HG02870 (cell line): ENCODE results near the gene NFATC3.
"Not testable (repeated sequence)": the region's sequence is repeated elsewhere in the genome, so short reads cannot be mapped to it uniquely, and the experiment has no call there.

Source experiments
- ATAC-seq: cut with Tn5 transposase; IDR thresholded peaks from one replicate; pipeline ENCODE4 v1.9.1; 2021; ENCODE audit warnings: mild to moderate bottlenecking, moderate library complexity; ENCODE audit not compliant: unreplicated experiment

Gene NFATC3

DNA sequence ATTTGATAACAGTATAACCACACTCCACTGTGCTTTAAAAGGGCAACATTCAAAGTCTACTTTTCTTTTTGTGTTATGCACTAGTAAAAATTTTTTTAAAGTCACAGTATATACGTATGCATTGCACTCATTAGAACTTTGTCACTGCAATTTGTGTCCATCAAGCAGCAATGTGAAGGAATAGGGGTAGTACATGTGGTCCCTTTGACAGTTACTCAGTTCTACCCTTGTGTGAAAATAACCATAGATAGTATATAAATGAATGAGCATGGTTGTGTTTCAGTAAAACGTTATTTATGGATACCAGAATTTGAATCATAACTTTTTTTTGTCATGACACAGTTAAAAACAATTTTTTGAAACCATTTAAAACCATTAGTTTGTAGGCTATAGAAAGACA is 30.7 kb downstream of the NFATC3 start:
- no peak for ATAC-seq

DNA sequence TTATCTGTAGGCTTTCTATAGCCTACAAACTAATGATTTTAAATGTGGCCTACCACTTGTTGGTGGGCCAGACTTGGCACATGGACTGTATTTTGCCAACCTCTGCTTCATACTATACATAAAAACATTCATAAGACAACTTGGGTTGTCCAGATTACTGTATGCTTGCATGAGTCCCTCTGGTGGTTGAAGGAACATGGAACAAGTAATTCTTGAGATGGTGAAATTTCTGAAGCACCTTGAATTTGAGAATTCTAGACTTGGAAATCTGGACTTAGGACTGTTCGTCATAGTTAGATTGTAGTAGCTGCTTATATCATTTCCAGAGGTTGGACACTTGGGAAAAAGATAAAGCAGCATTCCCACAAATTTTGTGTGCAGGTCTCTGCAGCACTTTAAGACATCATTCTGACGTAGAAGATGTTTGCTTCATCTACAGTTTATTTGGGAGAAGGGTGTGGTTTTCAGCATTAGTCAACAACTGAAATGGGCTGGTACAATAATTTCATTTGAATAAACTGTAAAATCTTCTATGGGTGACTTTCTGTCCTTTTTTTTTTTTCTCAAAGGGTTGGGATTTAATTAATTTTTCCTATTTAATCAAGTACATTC is 31.2 kb downstream of the NFATC3 start:
- ATAC-seq = no peak

DNA sequence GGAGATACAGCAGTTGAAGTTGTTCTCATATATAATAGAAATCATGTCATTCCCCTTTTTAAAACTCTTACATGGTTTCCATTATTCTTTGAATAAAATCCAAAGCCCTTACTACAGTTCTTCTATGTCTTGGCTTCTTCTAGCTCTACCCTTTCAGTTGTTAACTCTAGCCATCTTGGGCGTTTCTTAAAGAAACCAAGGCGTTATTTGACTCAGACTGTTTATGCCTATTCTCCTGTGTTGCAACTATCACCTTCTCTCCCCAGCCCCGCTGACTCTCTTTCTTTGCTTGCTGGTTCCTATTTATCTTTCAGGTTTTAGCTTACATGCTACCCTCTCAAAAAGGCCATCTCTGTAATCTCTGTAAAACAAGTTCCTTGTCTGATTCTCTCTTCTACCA is 32.7 kb downstream of the NFATC3 start:
- no peak for ATAC-seq

DNA sequence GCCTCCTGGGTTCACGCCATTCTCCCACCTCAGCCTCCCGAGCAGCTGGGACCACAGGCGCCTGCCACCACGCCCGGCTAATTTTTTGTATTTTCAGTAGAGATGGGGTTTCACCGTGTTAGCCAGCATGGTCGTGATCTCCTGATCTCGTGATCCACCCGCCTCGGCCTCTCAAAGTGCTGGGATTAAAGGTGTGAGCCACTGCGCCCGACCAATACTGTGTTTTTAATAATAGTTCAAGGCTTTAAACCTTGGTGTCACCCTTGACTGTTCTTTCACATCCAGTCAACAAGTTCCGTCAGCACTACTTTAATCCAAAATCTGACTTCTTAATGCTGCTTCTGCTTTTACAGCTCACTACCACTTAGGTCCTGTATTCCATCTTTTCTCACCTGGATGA is 33.8 kb downstream of the NFATC3 start:
- ATAC-seq = not testable (repeated sequence)

DNA sequence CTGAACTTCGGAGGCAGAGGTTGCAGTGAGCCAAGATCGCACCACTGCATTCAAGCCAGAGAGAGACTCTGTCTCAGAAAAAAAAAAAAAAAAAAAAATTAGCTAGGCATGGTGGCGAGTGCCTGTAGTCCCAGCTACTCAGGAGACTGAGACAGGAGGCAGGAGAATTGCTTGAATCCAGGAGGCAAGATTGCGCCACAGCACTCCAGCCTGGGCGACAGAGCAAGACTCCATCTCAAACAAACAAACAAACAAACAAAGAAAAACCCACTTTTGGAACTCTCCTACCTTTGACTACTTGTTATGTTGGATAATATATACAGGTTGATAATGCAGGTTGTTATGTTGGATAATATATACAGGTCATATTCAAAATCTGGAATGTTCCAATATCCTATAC is 35.3 kb downstream of the NFATC3 start:
- ATAC-seq = not testable (repeated sequence)

DNA sequence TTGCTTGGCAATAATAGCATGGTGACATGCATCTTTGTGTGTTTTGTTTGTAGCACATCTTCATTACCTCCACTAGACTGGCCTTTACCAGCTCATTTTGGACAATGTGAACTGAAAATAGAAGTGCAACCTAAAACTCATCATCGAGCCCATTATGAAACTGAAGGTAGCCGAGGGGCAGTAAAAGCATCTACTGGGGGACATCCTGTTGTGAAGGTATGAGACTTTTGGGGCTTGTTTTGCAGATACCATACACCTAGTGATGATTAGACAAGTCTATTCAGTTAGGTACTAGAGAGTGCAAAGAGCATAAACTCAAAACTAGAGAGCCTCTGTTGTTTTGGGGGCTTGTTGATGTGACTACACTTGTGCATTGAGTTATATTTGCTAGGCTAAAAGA is 41.2 kb downstream of the NFATC3 start:
- ATAC-seq = no peak

DNA sequence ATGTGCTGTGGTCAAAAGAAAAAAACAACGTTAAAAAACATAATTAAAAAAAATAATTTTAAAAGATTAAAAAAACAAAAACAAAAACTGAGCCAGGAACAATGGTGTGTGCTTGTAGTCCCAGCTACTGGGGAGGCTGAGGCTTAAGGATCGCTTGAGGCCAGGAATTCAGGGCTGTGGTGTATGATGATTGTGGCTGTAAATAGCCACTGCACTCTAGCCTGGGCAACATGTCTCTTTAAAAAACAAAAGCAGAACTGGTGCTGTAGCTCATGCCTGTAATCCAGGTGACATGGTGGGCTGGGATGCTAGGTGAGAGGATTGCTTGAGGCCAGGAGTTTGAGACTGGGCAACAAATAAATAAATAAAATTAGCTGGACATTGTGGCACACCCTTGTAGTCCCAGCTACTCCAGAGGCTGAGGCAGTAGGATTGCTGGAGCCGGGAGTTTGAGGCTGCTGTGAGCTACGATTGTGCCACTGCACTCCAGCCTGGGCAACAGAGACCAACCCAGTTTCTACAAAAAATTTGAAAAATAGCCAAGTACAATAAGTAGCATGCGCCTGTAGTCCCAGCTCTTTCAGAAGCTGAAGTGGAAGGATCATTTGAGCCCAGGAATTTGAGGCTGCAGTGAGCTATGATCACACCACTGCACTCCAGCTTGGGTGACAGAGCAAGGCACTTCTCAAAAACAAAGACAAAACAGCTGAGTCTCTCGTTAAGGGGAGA is 43.6 kb downstream of the NFATC3 start:
- ATAC-seq = no peak

DNA sequence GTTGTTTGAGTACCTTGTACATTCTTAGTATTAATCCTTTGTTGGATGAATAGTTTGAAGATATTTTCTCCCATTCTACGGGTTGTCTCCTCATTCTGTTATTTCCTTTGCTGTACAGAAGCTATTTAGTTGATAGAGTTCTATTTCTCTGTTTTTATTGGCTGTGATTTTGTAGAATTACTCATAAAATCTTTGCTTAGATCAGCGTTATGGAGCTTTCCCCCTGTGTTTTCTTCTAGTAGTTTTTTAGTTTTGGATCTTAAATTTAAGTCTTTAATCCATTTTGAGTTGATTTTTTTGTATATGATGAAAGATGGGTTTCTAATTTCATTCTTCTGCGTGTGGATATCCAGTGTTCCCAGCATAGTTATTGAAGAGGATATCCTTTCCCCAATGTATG is 45.4 kb downstream of the NFATC3 start:
- no peak for ATAC-seq

DNA sequence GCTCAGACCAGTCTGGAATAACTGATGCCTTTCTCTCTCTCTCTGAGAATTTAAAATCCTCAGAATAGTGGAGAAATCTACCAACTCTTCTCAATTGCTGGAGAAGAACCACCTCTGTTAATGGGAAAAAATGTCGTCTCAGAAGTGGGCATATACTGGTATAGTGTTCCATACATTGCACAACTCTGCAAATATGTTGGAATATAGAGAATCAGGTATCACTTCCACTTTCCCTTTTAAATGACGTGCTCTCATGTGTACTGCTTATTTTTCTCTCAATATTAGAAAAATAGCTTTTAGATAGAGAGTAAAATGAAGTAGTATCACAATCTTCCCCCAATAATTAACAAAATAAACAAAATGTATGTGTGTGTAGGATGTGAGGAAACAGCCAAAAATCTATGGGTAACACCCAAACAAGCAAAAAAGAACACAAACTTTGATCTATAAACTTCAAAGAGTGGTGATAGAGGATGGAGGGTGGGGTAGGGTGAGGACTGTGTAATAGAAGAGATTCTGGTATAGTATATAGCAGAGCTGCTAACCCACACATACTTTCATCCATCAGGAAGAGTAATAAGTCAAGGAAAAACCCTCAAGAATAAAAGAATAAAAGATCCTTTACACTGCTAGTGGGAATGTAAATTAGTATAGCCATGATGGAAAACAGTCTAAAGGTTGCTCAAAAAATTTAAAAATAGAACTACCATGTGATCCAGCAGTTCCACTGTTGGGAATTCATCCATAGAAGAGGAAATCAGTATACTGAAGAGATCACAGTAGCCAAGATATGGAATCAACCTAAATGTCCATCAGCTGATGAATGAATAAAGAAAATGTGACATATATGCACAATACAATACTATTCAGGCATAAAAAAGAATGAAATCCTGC is 46.9 kb downstream of the NFATC3 start:
- ATAC-seq = no peak

DNA sequence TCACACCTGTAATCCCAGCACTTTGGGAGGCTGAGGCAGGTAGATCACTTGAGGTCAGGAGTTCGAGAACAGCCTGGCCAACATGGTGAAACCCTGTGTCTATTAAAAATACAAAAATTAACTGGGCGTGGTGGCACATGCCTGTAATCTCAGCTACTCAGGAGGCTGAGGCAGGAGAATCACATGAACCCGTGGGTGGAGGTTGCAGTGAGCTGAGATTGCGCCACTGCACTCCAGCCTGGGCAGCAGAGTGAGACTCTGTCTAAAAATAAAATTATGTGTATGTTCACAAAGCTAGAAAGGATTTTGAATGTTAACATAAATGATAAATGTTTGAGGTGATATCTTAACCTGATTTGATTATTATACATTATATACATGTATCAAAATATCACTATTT is 47.8 kb downstream of the NFATC3 start:
- ATAC-seq = not testable (repeated sequence)

DNA sequence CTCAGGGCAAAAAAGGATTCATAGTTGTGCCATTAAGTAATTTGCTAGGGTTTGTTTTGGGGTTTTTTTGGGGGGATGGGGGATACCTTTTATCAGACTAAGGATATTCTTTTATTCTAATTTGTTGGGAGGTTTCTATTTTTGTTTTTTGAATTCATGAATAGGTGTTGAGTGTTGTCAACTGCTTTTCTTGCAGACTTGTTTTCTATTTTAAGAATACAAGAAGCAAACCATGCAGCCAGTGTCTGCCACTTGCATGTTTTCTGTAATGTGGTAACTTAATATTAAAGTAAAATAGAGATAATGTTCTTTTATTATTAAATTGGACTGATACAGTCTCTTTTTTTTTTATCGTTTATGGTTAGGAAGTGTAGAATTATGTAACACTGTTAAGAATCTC is 49.5 kb downstream of the NFATC3 start:
- no peak for ATAC-seq

DNA sequence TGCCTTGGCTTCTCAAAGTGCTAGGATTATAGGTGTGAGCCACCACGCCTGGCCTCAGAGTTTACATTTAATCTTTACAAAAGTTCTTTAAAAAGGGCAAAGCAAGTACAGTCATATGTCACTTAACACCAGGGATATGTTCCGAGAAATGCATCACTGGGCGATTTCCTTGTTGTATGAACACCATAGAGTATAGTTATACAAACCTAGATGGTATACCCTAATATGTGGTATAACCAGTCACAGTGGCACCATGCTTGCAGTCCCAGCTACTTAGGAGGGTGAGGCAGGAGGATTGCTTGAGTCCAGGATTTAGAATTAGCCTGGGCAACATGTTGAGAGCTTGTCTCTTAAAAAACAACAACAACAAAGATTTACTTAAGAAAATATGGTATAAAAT is 51.3 kb downstream of the NFATC3 start:
- ATAC-seq = no peak

DNA sequence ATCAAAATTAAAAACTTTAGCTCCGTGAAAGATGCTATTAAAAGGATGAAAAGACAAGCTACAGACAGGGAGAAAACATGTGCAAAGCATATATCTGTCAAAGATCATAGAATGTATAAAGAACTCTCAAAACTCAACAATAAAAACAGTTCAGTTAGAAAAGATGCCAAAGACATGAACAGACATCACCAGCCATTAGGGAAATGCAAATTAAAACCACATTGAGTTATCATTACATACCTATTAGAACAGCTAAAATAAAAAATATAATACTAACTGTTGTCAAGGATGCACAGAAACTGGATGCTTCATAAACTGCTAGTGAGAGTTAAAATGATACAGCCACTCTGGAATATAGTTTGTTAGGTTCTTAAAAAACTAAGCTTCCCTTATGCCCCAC is 58.8 kb downstream of the NFATC3 start:
- ATAC-seq = no peak

DNA sequence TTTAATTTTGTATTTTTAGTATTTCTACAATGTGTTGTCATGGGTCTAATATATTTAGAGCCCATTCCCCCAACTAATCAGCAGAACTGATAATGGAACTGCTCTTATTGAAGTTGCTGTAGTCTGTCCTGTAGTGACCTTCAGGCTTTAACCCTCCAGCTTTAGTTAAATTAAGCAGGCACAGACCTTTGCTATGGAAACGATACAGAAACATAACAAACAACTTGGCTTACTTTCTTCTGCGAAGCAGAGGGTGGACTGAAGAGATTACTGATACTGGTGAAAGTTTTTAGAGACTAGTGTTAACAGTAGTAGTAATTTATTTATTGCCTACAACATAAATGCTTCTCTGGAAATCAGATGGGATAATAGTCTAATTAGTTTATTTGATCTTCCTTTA is 61.4 kb downstream of the NFATC3 start:
- ATAC-seq = no peak

DNA sequence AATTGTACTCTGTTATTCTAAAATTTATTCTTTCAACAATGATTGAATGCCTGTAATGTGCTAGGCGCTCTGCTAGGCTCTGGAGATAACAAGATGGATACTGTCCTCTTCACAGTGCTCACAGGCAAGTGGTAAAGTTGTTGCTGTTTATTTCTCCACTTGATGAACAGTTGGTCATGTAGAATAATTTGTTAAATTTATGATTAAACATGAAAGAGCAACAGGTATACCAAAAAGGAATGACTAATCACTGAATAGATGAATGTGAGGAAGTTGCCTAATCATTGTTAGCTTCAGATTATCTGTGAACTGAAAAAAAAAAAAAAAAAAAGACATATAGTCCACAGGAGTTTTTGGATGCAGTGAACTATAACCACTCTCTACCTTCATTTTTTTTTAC is 62.3 kb downstream of the NFATC3 start:
- no peak for ATAC-seq

DNA sequence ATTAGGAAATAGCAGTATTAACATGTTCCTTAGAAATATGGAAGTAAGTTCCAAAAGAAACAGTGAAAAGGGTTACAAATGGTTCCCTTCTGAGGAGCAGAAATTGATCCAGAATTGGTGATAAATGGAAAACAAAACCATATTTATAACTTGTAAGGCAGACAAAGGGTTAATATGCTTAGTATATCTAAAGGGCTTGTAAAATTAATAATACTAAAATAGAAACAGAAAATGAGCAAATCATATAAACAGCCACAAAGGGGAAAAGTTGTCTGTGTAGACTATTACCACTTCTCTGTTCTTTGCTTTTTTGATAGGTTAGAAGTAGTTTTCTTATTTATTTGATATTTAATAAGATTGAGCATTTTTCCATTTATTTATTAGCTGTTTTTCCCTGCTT is 64.4 kb downstream of the NFATC3 start:
- no peak for ATAC-seq

DNA sequence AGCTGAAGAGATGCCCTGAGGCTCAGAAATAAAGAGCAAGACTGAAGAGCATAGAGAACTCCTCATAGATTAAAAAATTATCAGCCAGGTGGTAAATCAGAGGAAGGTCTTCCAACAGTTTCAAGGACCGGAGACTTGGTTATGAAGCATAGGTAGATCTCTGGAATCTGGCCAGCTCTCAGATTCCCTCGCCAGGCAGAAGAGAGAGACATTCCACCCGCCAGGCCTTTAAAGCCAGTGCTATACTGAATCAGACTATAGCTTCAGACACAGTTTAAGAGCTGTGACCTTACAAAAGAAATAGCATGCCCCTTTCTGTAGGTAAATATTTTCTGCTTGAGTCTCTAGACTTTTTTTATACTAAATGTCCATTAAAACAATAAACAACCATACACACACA is 70.3 kb downstream of the NFATC3 start:
- ATAC-seq = no peak

DNA sequence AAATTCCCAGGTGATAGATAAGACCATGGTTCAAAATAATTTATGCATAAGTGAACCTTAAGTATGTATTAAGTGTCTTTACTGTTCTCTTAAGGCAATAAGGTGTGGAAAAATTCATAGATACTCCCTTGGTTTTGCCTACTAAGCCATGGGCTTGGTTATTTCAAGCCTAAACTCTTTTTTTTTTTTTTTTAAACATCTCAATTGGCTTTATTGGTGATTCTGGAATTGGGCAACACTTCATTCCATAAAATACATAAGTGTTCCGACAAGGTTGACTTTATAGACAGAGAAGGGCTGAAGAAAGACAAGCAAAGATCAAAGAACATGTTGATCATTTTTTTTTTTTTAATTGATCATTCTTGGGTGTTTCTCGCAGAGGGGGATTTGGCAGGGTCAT is 77.2 kb downstream of the NFATC3 start:
- no peak for ATAC-seq

DNA sequence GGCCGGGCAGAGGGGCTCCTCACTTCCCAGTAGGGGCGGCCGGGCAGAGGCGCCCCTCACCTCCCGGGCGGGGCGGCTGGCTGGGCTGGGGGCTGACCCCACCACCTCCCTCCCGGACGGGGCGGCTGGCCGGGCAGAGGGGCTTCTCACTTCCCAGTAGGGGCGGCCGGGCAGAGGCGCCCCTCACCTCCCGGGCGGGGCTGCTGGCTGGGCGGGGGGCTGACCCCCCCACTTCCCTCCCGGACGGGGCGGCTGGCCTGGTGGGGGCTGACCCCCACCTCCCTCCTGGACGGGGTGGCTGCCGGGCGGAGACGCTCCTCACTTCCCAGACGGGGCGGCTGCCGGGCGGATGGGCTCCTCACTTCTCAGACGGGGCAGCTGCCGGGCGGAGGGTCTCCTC is 78.1 kb downstream of the NFATC3 start:
- not testable (repeated sequence) for ATAC-seq

DNA sequence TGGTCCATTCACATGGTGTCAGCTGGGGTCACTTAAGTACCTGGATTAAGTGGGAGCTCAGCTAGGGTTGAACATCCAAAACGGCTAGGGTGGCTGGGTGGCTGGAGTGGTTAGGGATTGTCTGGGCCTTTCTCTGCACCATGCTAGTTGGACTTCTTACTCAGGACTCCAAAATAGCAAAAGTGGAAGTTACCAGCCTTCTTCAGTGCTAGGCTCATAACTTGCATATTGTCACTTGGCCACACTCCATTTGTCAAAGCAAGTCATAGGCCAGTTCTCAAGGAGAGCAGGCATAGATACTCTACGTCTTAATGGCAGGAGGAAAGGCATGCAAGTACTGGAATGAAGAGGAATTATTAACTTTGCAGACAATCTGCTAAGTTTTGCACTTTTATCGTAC is 81.1 kb downstream of the NFATC3 start:
- no peak for ATAC-seq

DNA sequence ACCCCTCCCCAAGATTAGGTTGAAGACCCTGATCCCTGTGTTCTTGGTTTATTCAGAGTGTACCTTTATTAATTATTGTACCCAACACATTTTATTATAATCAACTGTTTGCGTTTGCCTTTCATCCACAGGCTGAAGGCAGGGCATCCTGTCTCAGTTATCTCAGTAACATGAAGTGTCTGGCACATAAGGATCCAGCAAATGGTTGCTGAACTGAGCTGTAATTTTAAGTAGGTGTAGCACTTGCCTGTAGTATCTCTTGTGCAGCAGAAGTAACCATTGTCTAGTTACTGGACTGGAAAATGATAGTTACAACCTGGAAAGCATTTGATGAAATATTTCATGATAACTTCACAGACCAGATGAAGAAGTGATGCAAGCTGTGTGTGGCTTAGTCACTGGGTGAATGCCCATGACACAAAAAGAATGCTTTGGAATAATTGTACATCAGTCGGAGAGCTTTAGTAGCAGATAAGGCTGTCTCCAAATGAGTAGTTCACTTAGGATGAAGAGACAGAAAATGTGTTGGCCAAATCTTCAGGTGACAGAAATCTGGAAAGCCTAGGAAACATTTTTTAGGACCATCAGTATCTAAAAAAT is 94.1 kb downstream of the NFATC3 start:
- no peak for ATAC-seq

DNA sequence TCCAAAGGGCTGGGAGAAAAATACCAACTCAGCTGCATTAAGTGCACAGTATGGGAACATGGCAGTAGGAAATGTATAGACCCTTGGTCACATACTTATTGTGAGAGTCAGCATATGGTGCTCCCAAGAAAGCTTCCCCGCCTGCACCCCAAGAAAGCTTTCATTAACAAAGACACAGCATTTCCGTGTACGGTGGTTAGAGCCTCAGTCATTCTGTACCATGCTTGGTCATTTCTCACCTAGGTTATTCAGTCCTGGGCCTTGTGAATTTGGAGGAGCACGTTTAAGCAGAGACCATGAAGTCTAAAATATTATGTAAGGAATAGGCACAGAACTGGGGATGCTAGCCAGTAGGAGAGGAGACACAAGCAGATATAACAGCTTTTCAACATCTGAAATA is 94.7 kb downstream of the NFATC3 start:
- no peak for ATAC-seq
